B cell (primary cell): ENCODE results near the gene PHACTR1. TPM values are rescaled to one million over a fixed set of nuclear protein-coding genes. Genes with fewer than 3 reads are reported as not detected.

Source experiments
- ATAC-seq: fragments of 200-7000 bp; cut with Tn5 transposase; one replicate; pipeline ENCODE4 v1.10.0; 2021; ENCODE audit warnings: low read depth, mild to moderate bottlenecking, moderate number of reproducible peaks, moderate library complexity
- CTCF ChIA-PET: fragments of 350-600 bp; sonication (Branson Sonifier 250); formaldehyde crosslinking; loops from one replicate; lab custom pipeline; 2021; ENCODE audit warnings: antibody characterized with exemption, inconsistent platforms; lab: Charles Lee
- POLR2A ChIA-PET: fragments of 350-600 bp; sonication (Branson Sonifier 250); formaldehyde crosslinking; loops from one replicate; lab custom pipeline; 2021; ENCODE audit warnings: antibody characterized with exemption; lab: Charles Lee
- DNase-seq: peaks from one replicate; pipeline ENCODE4 v3.0.0; 2013
- H2AFZ ChIP-seq: 2 replicates; pipeline ENCODE4 v1.6.1; 2012; ENCODE audit warnings: mild to moderate bottlenecking, low read depth, low read length; ENCODE audit not compliant: insufficient read depth, poor library complexity, severe bottlenecking
- H3K27ac ChIP-seq, 2 donors: 1 replicate in 1 of 2; 2 replicates in 1 of 2; pipeline ENCODE4 v1.5.1; 2012 to 2013; ENCODE audit warnings: low read length in 2 of 2, mild to moderate bottlenecking in 2 of 2, moderate library complexity in 1 of 2
- H3K27me3 ChIP-seq, 4 experiments: fragments of 200-600 bp in 1 of 4; sonication (generic) in 1 of 4; replicated peaks in 1 of 4; 1 replicate in 2 of 4; 2 replicates in 2 of 4; pipeline versions ENCODE4 v1.6.1 to v1.7.0; 2013 to 2016; ENCODE audit warnings: low read length in 3 of 4, mild to moderate bottlenecking in 2 of 4, mixed read lengths in 1 of 4, moderate library complexity in 1 of 4; ENCODE audit not compliant: insufficient read depth in 4 of 4, control insufficient read depth in 3 of 4; ENCODE audit errors: control extremely low read depth in 1 of 4
- H3K36me3 ChIP-seq, 2 experiments: replicated peaks in 1 of 2; 1 replicate in 1 of 2; 2 replicates in 1 of 2; pipeline versions ENCODE4 v1.6.1 to v1.7.1; 2013; ENCODE audit warnings: low read length in 1 of 2; ENCODE audit not compliant: insufficient read depth in 2 of 2, control insufficient read depth in 1 of 2; ENCODE audit errors: control extremely low read depth in 1 of 2, extremely low read depth in 1 of 2
- H3K4me1 ChIP-seq, 2 donors: fragments of 200-600 bp in 1 of 2; sonication (generic) in 1 of 2; 1 replicate in 1 of 2; 2 replicates in 1 of 2; pipeline versions ENCODE4 v1.5.1 to v1.6.1; 2013 to 2017; ENCODE audit warnings: low read length in 2 of 2; ENCODE audit not compliant: control insufficient read depth in 2 of 2, insufficient read depth in 2 of 2
- H3K4me2 ChIP-seq: replicated peaks from 2 replicates; pipeline ENCODE3; 2012; ENCODE audit warnings: mild to moderate bottlenecking, low read depth, low read length; ENCODE audit not compliant: poor library complexity, severe bottlenecking
- H3K4me3 ChIP-seq, 5 experiments: fragments of 200-600 bp in 1 of 5; sonication (generic) in 1 of 5; 1 replicate in 3 of 5; 2 replicates in 2 of 5; pipeline versions ENCODE4 v1.5.1 to v1.7.0; 2011 to 2016; ENCODE audit warnings: low read length in 4 of 5, mild to moderate bottlenecking in 4 of 5, low read depth in 2 of 5, control low read depth in 1 of 5, moderate library complexity in 1 of 5; ENCODE audit not compliant: insufficient read depth in 1 of 5; ENCODE audit errors: control extremely low read depth in 1 of 5, extremely low read depth in 1 of 5
- H3K79me2 ChIP-seq: fragments of 200-600 bp; sonication (generic); one replicate; pipeline ENCODE4 v1.6.0; 2016; ENCODE audit warnings: low read length; ENCODE audit not compliant: control insufficient read depth, insufficient read depth
- H3K9ac ChIP-seq: fragments of 200-600 bp; sonication (generic); 2 replicates; pipeline ENCODE4 v1.6.1; 2017; ENCODE audit warnings: mild to moderate bottlenecking, low read length, moderate library complexity
- H3K9me3 ChIP-seq, 3 donors: one replicate each; pipeline versions ENCODE4 v1.6.1 to v1.7.1; 2013; ENCODE audit warnings: low read length in 2 of 3; ENCODE audit not compliant: control insufficient read depth in 2 of 3, insufficient read depth in 1 of 3; ENCODE audit errors: control extremely low read depth in 1 of 3
- H4K20me1 ChIP-seq: 2 replicates; pipeline ENCODE4 v1.6.0; 2012; ENCODE audit warnings: mild to moderate bottlenecking, low read length; ENCODE audit not compliant: insufficient read depth, control insufficient read depth, poor library complexity, severe bottlenecking
- H3K27ac Mint-ChIP-seq: one replicate; pipeline ENCODE4 v1.8.0; 2021; ENCODE audit warnings: mixed read lengths
- H3K27me3 Mint-ChIP-seq: one replicate; pipeline ENCODE4 v1.8.0; 2021; ENCODE audit warnings: mixed read lengths
- H3K4me1 Mint-ChIP-seq: one replicate; pipeline ENCODE4 v1.8.0; 2021; ENCODE audit warnings: mixed read lengths
- H3K4me3 Mint-ChIP-seq: one replicate; pipeline ENCODE4 v1.8.0; 2021; ENCODE audit warnings: mixed read lengths
- H3K9me3 Mint-ChIP-seq: one replicate; pipeline ENCODE4 v1.8.0; 2022; ENCODE audit warnings: mixed read lengths; ENCODE audit not compliant: insufficient read depth
- CTCF ChIP-seq: fragments of 200-600 bp; IDR thresholded peaks from one replicate; pipeline ENCODE4 v1.8.0; 2022; ENCODE audit warnings: antibody characterized with exemption, mild to moderate bottlenecking
- EZH2 ChIP-seq: IDR thresholded peaks from 2 replicates; pipeline ENCODE4 v1.6.1; 2012; ENCODE audit warnings: borderline replicate concordance, low read depth, mild to moderate bottlenecking, moderate library complexity, low read length; ENCODE audit not compliant: insufficient read depth, poor library complexity, severe bottlenecking
- WGBS: methylation state at CpG from one replicate; pipeline ENCODE4 v1.1.5; 2013; ENCODE audit warnings: missing lambda C conversion rate; ENCODE audit not compliant: insufficient coverage; 5-methylcytosine and 5-hydroxymethylcytosine counted together
- intact Hi-C: fragments of 100-400 bp; cut with micrococcal nuclease; formaldehyde crosslinking; loops from one replicate; pipeline ENCODE4 v1.10.0; 2022
- polyA plus RNA-seq: library from polyadenylated mRNA; depleted of rRNA; stranded (reverse); fragments of >200 nt; gene quantifications from 2 replicates; pipeline ENCODE4 v1.2.3, GENCODE V29; 2012
- total RNA-seq, 2 donors: library from RNA; stranded (reverse); fragments of 120-200 nt in 1 of 2; gene quantifications; 1 replicate in 1 of 2; 2 replicates in 1 of 2; pipeline versions ENCODE4 v1.2.3 to v1.2.4, GENCODE V29; 2013 to 2022

The PHACTR1 gene
- total and polyA plus RNA-seq, 2 donors (not counting 1 experiment from before 2014, with no cell fraction given), result 30.2 to 129 TPM

- H3K4me2 ChIP-seq, result no peak overlapping the region
- no peaks in the 10 kb centered on the region for H4K20me1 ChIP-seq
- ATAC-seq, result no peak
- H3K27me3 Mint-ChIP-seq, result peaks cover 13% of the 10 kb centered on the region
- no peaks in the 10 kb centered on the region for H3K36me3 ChIP-seq
- no peak for TF ChIP-seq CTCF
- TF ChIP-seq EZH2, result no peak
- ChIA-PET POLR2A (no interaction called here), CTCF (interaction anchor here (1.0 to 7.2 kb wide), 2 partner anchors 86 to 193 kb away, joined by 4 to 152 read pairs; no protein-coding TSS in a partner anchor)
- peaks cover 7% of the 10 kb centered on the region for H3K79me2 ChIP-seq
- H3K4me1 Mint-ChIP-seq, result peaks cover 10% of the 10 kb centered on the region
- no peak overlapping the region for H2AFZ ChIP-seq
- no peak overlapping the region for H3K9ac ChIP-seq
- no peak for DNase-seq
- intact Hi-C loops, result loop anchor here (10.0 kb wide), 1 partner anchor 344 kb away; no protein-coding TSS in a partner anchor
- no peaks in the 10 kb centered on the region for H3K27me3 ChIP-seq
- H3K4me3 Mint-ChIP-seq, result no peak overlapping the region
- H3K27ac Mint-ChIP-seq, result no peak overlapping the region
- H3K9me3 Mint-ChIP-seq, result no peaks in the 10 kb centered on the region
- H3K4me1 ChIP-seq, result peaks cover 7 to 13% of the 10 kb centered on the region in 2 donors
- no peak overlapping the region for H3K4me3 ChIP-seq
- no CpG with 5 or more reads among the region's 1 CpG for WGBS
- H3K9me3 ChIP-seq, result no peaks in the 10 kb centered on the region
- no peak overlapping the region for H3K27ac ChIP-seq
Measured at GRCh38 chr6:13190376-13190775, 473.8 kb downstream of the PHACTR1 start.

GRCh38 chr6:13191461-13191860, 474.9 kb downstream of the PHACTR1 start:
- Histone ChIP-seq H3K9ac (no peak overlapping the region), H2AFZ (no peak overlapping the region), H3K79me2 (peaks cover 7% of the 10 kb centered on the region), H3K4me3 (no peak overlapping the region), H3K36me3 (no peaks in the 10 kb centered on the region), H4K20me1 (no peaks in the 10 kb centered on the region), H3K27me3 (no peaks in the 10 kb centered on the region), H3K4me2 (no peak overlapping the region), H3K27ac (no peak overlapping the region), H3K9me3 (no peaks in the 10 kb centered on the region), H3K4me1 (peaks cover 7 to 14% of the 10 kb centered on the region in 2 donors)
- WGBS, result no CpG with 5 or more reads among the region's 1 CpG
- ChIA-PET CTCF (interaction anchor here (0.6 to 7.2 kb wide), 4 partner anchors 85 to 296 kb away, joined by 3 to 238 read pairs (median 78); partner anchors contain the start of gene TBC1D7), POLR2A (no interaction called here)
- Mint-ChIP-seq H3K27me3 (peaks cover 13% of the 10 kb centered on the region), H3K4me1 (peaks cover 13% of the 10 kb centered on the region), H3K4me3 (no peak overlapping the region), H3K9me3 (no peaks in the 10 kb centered on the region), H3K27ac (no peak overlapping the region)
- no peak for TF ChIP-seq EZH2
- no peak for TF ChIP-seq CTCF
- ATAC-seq (no peak), DNase-seq (no peak)
- intact Hi-C loops, result loop anchor here (10.0 kb wide), 1 partner anchor 343 kb away; no protein-coding TSS in a partner anchor
